ENCODE measurements around the gene STK39. TPM values are rescaled to one million over a fixed set of nuclear protein-coding genes. Genes with fewer than 3 reads are reported as not detected.

Gene STK39
- total RNA-seq, 2 experiments from 2014 or later: 17.7 to 41.1 TPM

DNA sequence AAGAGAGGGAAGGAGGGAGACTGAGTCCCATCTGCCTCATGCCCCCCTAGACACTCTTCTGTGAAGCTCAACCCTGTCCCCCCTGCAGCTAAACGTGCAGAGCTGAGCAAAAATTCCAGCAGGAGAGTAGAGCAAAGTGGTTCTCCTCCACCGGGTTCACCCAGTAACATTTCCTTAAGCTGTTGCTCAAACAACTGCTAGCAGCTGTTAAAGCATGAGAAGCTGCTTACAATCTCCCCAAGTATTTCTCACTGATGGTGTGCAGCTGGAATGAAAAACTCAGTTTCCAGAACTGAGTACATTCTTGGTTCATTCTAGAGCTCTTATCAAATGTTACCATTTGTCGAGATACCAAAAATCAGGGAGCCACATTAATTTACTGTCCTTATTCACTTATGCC, 92.3 kb downstream of the STK39 start:
- ChIA-PET POLR2A (no interaction called here), CTCF (ENCODE audit: unreplicated experiment) (interaction anchor here (0.6 kb wide), 2 partner anchors 9 to 155 kb away, joined by 3 read pairs; no protein-coding TSS in a partner anchor)
- no peaks in the 10 kb centered on the region for H3K9me2 ChIP-seq (ENCODE audit: insufficient read depth, low read length)
- no peaks in the 10 kb centered on the region for H3K79me2 ChIP-seq (ENCODE audit: insufficient read depth, low read depth, low read length)
- no TSS peak for BruUV-seq (replicated peaks)
- H3K4me3 ChIP-seq (ENCODE audit: low read depth, low read length, poor library complexity, severe bottlenecking): no peak overlapping the region
- DNase-seq (ENCODE audit: low spot score): no peak
- intact Hi-C loops (cut with micrococcal nuclease; ENCODE audit: unreplicated experiment): no loop called here
- TF ChIP-seq, protein P1, sequence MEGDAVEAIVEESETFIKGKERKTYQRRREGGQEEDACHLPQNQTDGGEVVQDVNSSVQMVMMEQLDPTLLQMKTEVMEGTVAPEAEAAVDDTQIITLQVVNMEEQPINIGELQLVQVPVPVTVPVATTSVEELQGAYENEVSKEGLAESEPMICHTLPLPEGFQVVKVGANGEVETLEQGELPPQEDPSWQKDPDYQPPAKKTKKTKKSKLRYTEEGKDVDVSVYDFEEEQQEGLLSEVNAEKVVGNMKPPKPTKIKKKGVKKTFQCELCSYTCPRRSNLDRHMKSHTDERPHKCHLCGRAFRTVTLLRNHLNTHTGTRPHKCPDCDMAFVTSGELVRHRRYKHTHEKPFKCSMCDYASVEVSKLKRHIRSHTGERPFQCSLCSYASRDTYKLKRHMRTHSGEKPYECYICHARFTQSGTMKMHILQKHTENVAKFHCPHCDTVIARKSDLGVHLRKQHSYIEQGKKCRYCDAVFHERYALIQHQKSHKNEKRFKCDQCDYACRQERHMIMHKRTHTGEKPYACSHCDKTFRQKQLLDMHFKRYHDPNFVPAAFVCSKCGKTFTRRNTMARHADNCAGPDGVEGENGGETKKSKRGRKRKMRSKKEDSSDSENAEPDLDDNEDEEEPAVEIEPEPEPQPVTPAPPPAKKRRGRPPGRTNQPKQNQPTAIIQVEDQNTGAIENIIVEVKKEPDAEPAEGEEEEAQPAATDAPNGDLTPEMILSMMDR (conservative IDR thresholded peaks at IDR 0.05; ENCODE audit: low read length): no peak
- no peak for TF ChIP-seq EZH2phosphoT487 (IDR thresholded peaks at IDR 0.05; ENCODE audit: borderline replicate concordance, low read depth, low read length)
- no peaks in the 10 kb centered on the region for H4K20me1 ChIP-seq (ENCODE audit: insufficient read depth, low read length)
- H3K4me1 ChIP-seq (ENCODE audit: insufficient read depth, low read length, poor library complexity, severe bottlenecking): no peaks in the 10 kb centered on the region
- peaks cover 4% of the 10 kb centered on the region; the same call in 1 of the 2 replicates for H3K36me3 ChIP-seq (ENCODE audit: insufficient read depth, low read length)
- H3K27ac ChIP-seq (ENCODE audit: low read depth, low read length, poor library complexity, severe bottlenecking): no peak overlapping the region
- no peaks in the 10 kb centered on the region for H3K9me3 ChIP-seq (ENCODE audit: low read length)
- no peak overlapping the region for H3K4me2 ChIP-seq (ENCODE audit: low read length)
- no peak overlapping the region for H2AFZ ChIP-seq (ENCODE audit: low read length)

DNA sequence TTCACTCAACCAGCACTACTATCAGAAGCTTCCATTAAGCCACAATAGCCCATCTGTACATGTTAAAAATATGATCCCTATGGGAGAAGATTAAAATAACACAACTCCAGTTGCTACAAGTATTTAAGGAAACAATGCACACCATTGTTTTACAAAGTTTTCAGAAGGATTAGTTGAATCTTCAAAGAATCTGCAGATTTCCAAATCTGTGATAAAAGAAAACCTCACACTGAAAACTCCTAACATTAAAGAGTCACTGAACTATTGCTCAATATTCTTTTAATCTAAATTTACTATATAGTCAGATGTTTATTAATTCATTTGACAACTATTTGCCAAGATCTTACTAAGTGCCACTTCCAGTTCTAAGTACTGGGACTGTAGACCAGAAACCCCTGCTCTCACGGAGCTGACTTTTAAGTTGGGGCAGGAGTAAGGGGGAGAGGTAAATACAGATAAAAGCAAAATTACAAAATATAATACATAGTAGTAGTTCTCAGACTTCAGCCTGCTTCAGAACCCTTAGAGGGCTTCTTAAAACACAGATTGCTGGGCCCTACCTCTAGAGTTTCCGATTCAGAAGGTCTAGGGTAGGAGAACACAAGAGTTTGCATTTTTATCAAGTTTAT, 94.4 kb downstream of the STK39 start:
- CTCF ChIA-PET (ENCODE audit: unreplicated experiment): no interaction called here
- Histone ChIP-seq H3K9me2 (ENCODE audit: insufficient read depth, low read length) (no peaks in the 10 kb centered on the region), H3K79me2 (ENCODE audit: insufficient read depth, low read depth, low read length) (no peaks in the 10 kb centered on the region), H3K9me3 (ENCODE audit: low read length) (no peaks in the 10 kb centered on the region), H3K4me1 (ENCODE audit: insufficient read depth, low read length, poor library complexity, severe bottlenecking) (no peaks in the 10 kb centered on the region), H2AFZ (ENCODE audit: low read length) (no peak overlapping the region), H3K4me3 (ENCODE audit: low read depth, low read length, poor library complexity, severe bottlenecking) (no peak overlapping the region), H4K20me1 (ENCODE audit: insufficient read depth, low read length) (no peaks in the 10 kb centered on the region), H3K27ac (ENCODE audit: low read depth, low read length, poor library complexity, severe bottlenecking) (no peak overlapping the region), H3K4me2 (ENCODE audit: low read length) (no peak overlapping the region), H3K36me3 (ENCODE audit: insufficient read depth, low read length) (no peaks in the 10 kb centered on the region)
- intact Hi-C loops (cut with micrococcal nuclease; ENCODE audit: unreplicated experiment): no loop called here
- TF ChIP-seq EZH2phosphoT487 (IDR thresholded peaks at IDR 0.05; ENCODE audit: borderline replicate concordance, low read depth, low read length): no peak
- TF ChIP-seq, protein P1 (conservative IDR thresholded peaks at IDR 0.05; ENCODE audit: low read length): no peak
- POLR2A ChIA-PET: interaction anchor here (0.6 kb wide), 1 partner anchor 9 kb away, joined by 7 read pairs; no protein-coding TSS in a partner anchor
- no peak for DNase-seq (ENCODE audit: low spot score)
- no TSS peak for BruUV-seq (replicated peaks)

DNA sequence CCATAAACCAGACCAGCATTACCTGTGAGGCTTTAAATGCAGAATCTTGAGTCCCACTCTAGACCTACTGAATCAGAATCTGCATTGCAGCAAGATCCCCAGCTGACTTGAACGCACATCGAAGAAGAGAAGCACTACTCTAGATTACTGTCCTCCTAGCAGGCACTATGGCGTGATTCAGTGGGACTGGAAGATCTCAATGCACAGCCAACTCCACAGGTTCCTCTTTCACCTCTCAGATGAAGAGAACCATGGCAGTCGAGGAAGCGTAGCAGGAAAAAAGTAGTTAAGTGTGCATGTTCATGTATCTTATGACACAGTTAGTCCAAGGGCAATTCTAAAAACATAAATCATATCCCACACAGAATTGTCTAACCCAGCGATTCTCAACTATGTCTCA, 97.4 kb downstream of the STK39 start:
- H3K4me1 ChIP-seq (ENCODE audit: insufficient read depth, low read length, poor library complexity, severe bottlenecking): no peaks in the 10 kb centered on the region
- no peak overlapping the region for H2AFZ ChIP-seq (ENCODE audit: low read length)
- DNase-seq (ENCODE audit: low spot score): no peak
- H3K36me3 ChIP-seq (ENCODE audit: insufficient read depth, low read length): no peaks in the 10 kb centered on the region
- ChIA-PET CTCF (ENCODE audit: unreplicated experiment) (no interaction called here), POLR2A (no interaction called here)
- H3K4me2 ChIP-seq (ENCODE audit: low read length): no peak overlapping the region
- H3K79me2 ChIP-seq (ENCODE audit: insufficient read depth, low read depth, low read length): no peaks in the 10 kb centered on the region
- no peak overlapping the region for H3K4me3 ChIP-seq (ENCODE audit: low read depth, low read length, poor library complexity, severe bottlenecking)
- intact Hi-C loops (cut with micrococcal nuclease; ENCODE audit: unreplicated experiment): no loop called here
- no peaks in the 10 kb centered on the region for H3K9me3 ChIP-seq (ENCODE audit: low read length)
- H4K20me1 ChIP-seq (ENCODE audit: insufficient read depth, low read length): no peaks in the 10 kb centered on the region
- no peaks in the 10 kb centered on the region for H3K9me2 ChIP-seq (ENCODE audit: insufficient read depth, low read length)
- H3K27ac ChIP-seq (ENCODE audit: low read depth, low read length, poor library complexity, severe bottlenecking): no peak overlapping the region
- BruUV-seq (replicated peaks): no TSS peak
- TF ChIP-seq EZH2phosphoT487 (IDR thresholded peaks at IDR 0.05; ENCODE audit: borderline replicate concordance, low read depth, low read length): no peak
- TF ChIP-seq, protein P1 (conservative IDR thresholded peaks at IDR 0.05; ENCODE audit: low read length): no peak
